ENCODE data around the gene SMURF1. TPM values are rescaled to one million over a fixed set of nuclear protein-coding genes. Genes with fewer than 3 reads are reported as not detected.

SMURF1 gene
- total RNA-seq, 2 donors from 2014 or later: 16.9 to 31.3 TPM

- TF ChIP-seq CTCF (IDR thresholded peaks at IDR 0.05) (no peak), POLR2A (IDR thresholded peaks at IDR 0.05) (no peak)
- no peaks in the 10 kb centered on the region for H3K9me3 ChIP-seq
- no peaks in the 10 kb centered on the region for H3K27me3 ChIP-seq
- H3K27ac ChIP-seq: peak overlapping the region in 2 of 4 donors; percentile 54 to 79
- ATAC-seq: no peak
- 78 to 84% methylated on average over 6 of the region's 6 CpGs for WGBS, 2 donors
- peaks cover 78% of the 10 kb centered on the region for H3K4me1 ChIP-seq
- no peak for DNase-seq
- no peak overlapping the region for H3K4me3 ChIP-seq
- intact Hi-C loops (cut with DNase I): no loop called here
- H3K36me3 ChIP-seq (replicated peaks in 1 of 2; ENCODE audit: insufficient read depth in 1 of 2, low read depth in 2 of 2): no peaks in the 10 kb centered on the region
These were observed 16.3 kb downstream of the SMURF1 start for GRCh38 chr7:99127636-99128035.

- H3K4me3 ChIP-seq: no peak overlapping the region
- H3K27ac ChIP-seq: peak overlapping the region; percentile 13 to 59 (median 34)
- H3K4me1 ChIP-seq: peaks cover 74% of the 10 kb centered on the region
- TF ChIP-seq POLR2A (IDR thresholded peaks at IDR 0.05): peak in 1 of 3 donors; percentile 13
- TF ChIP-seq CTCF (IDR thresholded peaks at IDR 0.05): no peak
- intact Hi-C loops (cut with DNase I): no loop called here
- H3K27me3 ChIP-seq: no peaks in the 10 kb centered on the region
- ATAC-seq: no peak
- H3K9me3 ChIP-seq: no peaks in the 10 kb centered on the region
- H3K36me3 ChIP-seq (replicated peaks in 1 of 2; ENCODE audit: insufficient read depth in 1 of 2, low read depth in 2 of 2): no peaks in the 10 kb centered on the region
- 48 to 54% methylated on average over 14 of the region's 14 CpGs for WGBS, 2 donors
- peak in 3 of 4 donors; percentile 32 to 43 (median 37) for DNase-seq
These were observed 16.9 kb downstream of the SMURF1 start for GRCh38 chr7:99126921-99127553.

GRCh38 chr7:99125505-99125865, 18.4 kb downstream of the SMURF1 start:
- no peaks in the 10 kb centered on the region for H3K9me3 ChIP-seq
- no peaks in the 10 kb centered on the region for H3K36me3 ChIP-seq (replicated peaks in 1 of 2; ENCODE audit: insufficient read depth in 1 of 2, low read depth in 2 of 2)
- intact Hi-C loops (cut with DNase I): no loop called here
- TF ChIP-seq CTCF (IDR thresholded peaks at IDR 0.05) (no peak), POLR2A (IDR thresholded peaks at IDR 0.05) (no peak)
- no peaks in the 10 kb centered on the region for H3K27me3 ChIP-seq
- DNase-seq (no peak), ATAC-seq (no peak)
- H3K4me1 ChIP-seq: peaks cover 65% of the 10 kb centered on the region
- WGBS, 2 donors: 62 to 65% methylated on average over 4 of the region's 4 CpGs
- peak overlapping the region in 1 of 4 donors; percentile 42 for H3K27ac ChIP-seq
- H3K4me3 ChIP-seq: no peak overlapping the region

GRCh38 chr7:99124751-99125504, 19.0 kb downstream of the SMURF1 start:
- WGBS, 2 donors: 74 to 78% methylated on average over 3 of the region's 3 CpGs
- Histone ChIP-seq H3K9me3 (no peaks in the 10 kb centered on the region), H3K27ac (peak overlapping the region in 2 of 4 donors; percentile 19 to 47), H3K36me3 (replicated peaks in 1 of 2; ENCODE audit: insufficient read depth in 1 of 2, low read depth in 2 of 2) (no peaks in the 10 kb centered on the region), H3K4me3 (no peak overlapping the region), H3K27me3 (no peaks in the 10 kb centered on the region), H3K4me1 (peaks cover 60% of the 10 kb centered on the region)
- DNase-seq: no peak
- ATAC-seq: no peak
- intact Hi-C loops (cut with DNase I): no loop called here
- TF ChIP-seq CTCF (IDR thresholded peaks at IDR 0.05): no peak
- no peak for TF ChIP-seq POLR2A (IDR thresholded peaks at IDR 0.05)

Data from body of pancreas (tissue), 4 donors.